SJSA1 (cell line): ENCODE measurements around the gene APOL1. TPM values are rescaled to one million over a fixed set of nuclear protein-coding genes. Genes with fewer than 3 reads are reported as not detected.
"Not testable (repeated sequence)": the region's sequence is repeated elsewhere in the genome, so short reads cannot be mapped to it uniquely, and the experiment has no call there.

Experiments used
- DNase-seq, 2 experiments: peaks; one replicate each; pipeline ENCODE4 v3.0.0-alpha.2; 2015 to 2020; ENCODE audit warnings: low spot score in 2 of 2, low read depth in 1 of 2
- H3K27ac ChIP-seq: fragments of 250-450 bp; sonication (Bioruptor Pico); 2 replicates; pipeline ENCODE4 v1.5.1; 2020; ENCODE audit warnings: mild to moderate bottlenecking, moderate library complexity
- H3K27me3 ChIP-seq: fragments of 250-450 bp; sonication (Bioruptor Pico); replicated peaks from 2 replicates; pipeline ENCODE4 v1.5.1; 2020; ENCODE audit warnings: mild to moderate bottlenecking, moderate library complexity
- H3K36me3 ChIP-seq: fragments of 250-450 bp; sonication (Bioruptor Pico); 2 replicates; pipeline ENCODE4 v1.5.1; 2020; ENCODE audit warnings: mild to moderate bottlenecking
- H3K4me1 ChIP-seq: fragments of 250-450 bp; sonication (Bioruptor Pico); replicated peaks from 2 replicates; pipeline ENCODE4 v1.6.1; 2021; ENCODE audit warnings: mild to moderate bottlenecking
- H3K4me3 ChIP-seq: fragments of 250-450 bp; sonication (Bioruptor Pico); 2 replicates; pipeline ENCODE4 v1.5.1; 2020; ENCODE audit warnings: mild to moderate bottlenecking
- H3K9me3 ChIP-seq: fragments of 250-450 bp; sonication (Bioruptor Pico); replicated peaks from 2 replicates; pipeline ENCODE4 v1.5.1; 2020; ENCODE audit warnings: mild to moderate bottlenecking
- total RNA-seq: library from RNA; depleted of rRNA; stranded (reverse); fragments of >200 nt; shearing (Covaris generic); gene quantifications from 2 replicates; pipeline ENCODE4 v1.2.3, GENCODE V29; 2014; rRNA removed

APOL1 gene
- 4.4 and 5.8 TPM in 2 replicates for total RNA-seq

- Histone ChIP-seq H3K9me3 (no peaks in the 10 kb centered on the region), H3K4me1 (peaks cover 20% of the 10 kb centered on the region), H3K4me3 (peak within 1 kb of the TSS; percentile 34), H3K27ac (peak within 1 kb of the TSS; percentile 34; the same call in 1 of the 2 replicates), H3K27me3 (no peaks in the 10 kb centered on the region), H3K36me3 (no peaks in the 10 kb centered on the region)
- DNase-seq: peak in 1 of 2 experiments; percentile 67
Observed at GRCh38 chr22:36252754-36253522, at the start of gene APOL1. APOL1 (plus strand) TSS chr22:36253133; CDS start chr22:36254956, 1,823 bp downstream.

- DNase-seq, H3K27me3 ChIP-seq, H3K4me3 ChIP-seq, H3K36me3 ChIP-seq, H3K27ac ChIP-seq, H3K4me1 ChIP-seq, H3K9me3 ChIP-seq: not testable (repeated sequence)
Observed at GRCh38 chr22:36203441-36203840, 49.5 kb upstream of the APOL1 start.

GRCh38 chr22:36204001-36204631 is 48.8 kb upstream of the APOL1 start:
- Histone ChIP-seq H3K9me3 (no peaks in the 10 kb centered on the region), H3K36me3 (no peaks in the 10 kb centered on the region)
- DNase-seq: no peak

GRCh38 chr22:36204632-36205015 is 48.3 kb upstream of the APOL1 start:
- no peaks in the 10 kb centered on the region for H3K27me3 ChIP-seq
- H3K4me3 ChIP-seq: no peak overlapping the region
- no peak overlapping the region for H3K27ac ChIP-seq
- H3K9me3 ChIP-seq: no peaks in the 10 kb centered on the region
- H3K36me3 ChIP-seq: no peaks in the 10 kb centered on the region
- H3K4me1 ChIP-seq: no peaks in the 10 kb centered on the region
- no peak for DNase-seq

More at GRCh38 chr22:36204001-36204631, 48.8 kb upstream of the APOL1 start:
- H3K27me3 ChIP-seq: no peaks in the 10 kb centered on the region
- no peak overlapping the region for H3K4me3 ChIP-seq
- H3K27ac ChIP-seq: no peak overlapping the region
- no peaks in the 10 kb centered on the region for H3K4me1 ChIP-seq

GRCh38 chr22:36205573-36205972 is 47.4 kb upstream of the APOL1 start:
- H3K4me3 ChIP-seq, H3K27me3 ChIP-seq, H3K27ac ChIP-seq, DNase-seq, H3K36me3 ChIP-seq, H3K4me1 ChIP-seq, H3K9me3 ChIP-seq: not testable (repeated sequence)

GRCh38 chr22:36206255-36206654 is 46.7 kb upstream of the APOL1 start:
- no peaks in the 10 kb centered on the region for H3K9me3 ChIP-seq
- no peak overlapping the region for H3K27ac ChIP-seq
- no peaks in the 10 kb centered on the region for H3K27me3 ChIP-seq
- H3K36me3 ChIP-seq: no peaks in the 10 kb centered on the region
- no peak for DNase-seq
- no peak overlapping the region for H3K4me3 ChIP-seq
- H3K4me1 ChIP-seq: no peaks in the 10 kb centered on the region

- DNase-seq: no peak
- no peak overlapping the region for H3K27ac ChIP-seq
- H3K4me3 ChIP-seq: no peak overlapping the region
Observed at GRCh38 chr22:36208162-36208765, 44.7 kb upstream of the APOL1 start.

GRCh38 chr22:36208914-36209313 is 44.0 kb upstream of the APOL1 start:
- no peaks in the 10 kb centered on the region for H3K27me3 ChIP-seq
- no peak overlapping the region for H3K4me3 ChIP-seq
- H3K4me1 ChIP-seq: no peaks in the 10 kb centered on the region
- H3K9me3 ChIP-seq: no peaks in the 10 kb centered on the region
- H3K27ac ChIP-seq: no peak overlapping the region
- DNase-seq: no peak
- no peaks in the 10 kb centered on the region for H3K36me3 ChIP-seq

More at GRCh38 chr22:36208162-36208765, 44.7 kb upstream of the APOL1 start:
- Histone ChIP-seq H3K27me3 (no peaks in the 10 kb centered on the region), H3K9me3 (no peaks in the 10 kb centered on the region), H3K4me1 (no peaks in the 10 kb centered on the region), H3K36me3 (no peaks in the 10 kb centered on the region)

- not testable (repeated sequence) for DNase-seq, H3K4me1 ChIP-seq, H3K27ac ChIP-seq, H3K27me3 ChIP-seq, H3K36me3 ChIP-seq, H3K9me3 ChIP-seq, H3K4me3 ChIP-seq
Observed at GRCh38 chr22:36209488-36209908, 43.4 kb upstream of the APOL1 start.

- Histone ChIP-seq H3K36me3 (no peaks in the 10 kb centered on the region), H3K27ac (no peak overlapping the region), H3K27me3 (no peaks in the 10 kb centered on the region), H3K4me1 (no peaks in the 10 kb centered on the region), H3K9me3 (no peaks in the 10 kb centered on the region), H3K4me3 (no peak overlapping the region)
- no peak for DNase-seq
Observed at GRCh38 chr22:36210224-36210623, 42.7 kb upstream of the APOL1 start.

- H3K4me3 ChIP-seq: no peak overlapping the region
- DNase-seq: peak in 1 of 2 experiments; percentile 11
- H3K9me3 ChIP-seq: no peaks in the 10 kb centered on the region
- H3K36me3 ChIP-seq: no peaks in the 10 kb centered on the region
- no peaks in the 10 kb centered on the region; the same call in 1 of the 2 replicates for H3K27me3 ChIP-seq
- H3K27ac ChIP-seq: no peak overlapping the region
- no peaks in the 10 kb centered on the region for H3K4me1 ChIP-seq
Observed at GRCh38 chr22:36211237-36211861, 41.6 kb upstream of the APOL1 start.

GRCh38 chr22:36212901-36213300 is 40.0 kb upstream of the APOL1 start:
- no peak for DNase-seq
- Histone ChIP-seq H3K4me1 (no peaks in the 10 kb centered on the region), H3K9me3 (no peaks in the 10 kb centered on the region), H3K4me3 (no peak overlapping the region), H3K27ac (no peak overlapping the region), H3K36me3 (no peaks in the 10 kb centered on the region), H3K27me3 (no peaks in the 10 kb centered on the region; the same call in 1 of the 2 replicates)

GRCh38 chr22:36213586-36213985 is 39.3 kb upstream of the APOL1 start:
- Histone ChIP-seq H3K27ac (no peak overlapping the region), H3K4me3 (no peak overlapping the region), H3K27me3 (peaks cover 3% of the 10 kb centered on the region; the same call in 1 of the 2 replicates), H3K9me3 (no peaks in the 10 kb centered on the region), H3K36me3 (no peaks in the 10 kb centered on the region), H3K4me1 (no peaks in the 10 kb centered on the region)
- DNase-seq: no peak

GRCh38 chr22:36215981-36216380 is 37.0 kb upstream of the APOL1 start:
- Histone ChIP-seq H3K27me3 (peaks cover 7% of the 10 kb centered on the region), H3K9me3 (no peaks in the 10 kb centered on the region), H3K4me3 (no peak overlapping the region), H3K27ac (no peak overlapping the region), H3K36me3 (no peaks in the 10 kb centered on the region), H3K4me1 (no peaks in the 10 kb centered on the region)
- DNase-seq: no peak
